IPS-18a (cell line): ENCODE measurements around the gene RNF213.
"Not testable (repeated sequence)": the region's sequence is repeated elsewhere in the genome, so short reads cannot be mapped to it uniquely, and the experiment has no call there.

ENCODE experiments used
- H3K27ac ChIP-seq: one replicate; pipeline ENCODE4 v1.5.1; 2013; ENCODE audit warnings: low read length
- H3K27me3 ChIP-seq: one replicate; pipeline ENCODE4 v1.6.1; 2013; ENCODE audit warnings: mild to moderate bottlenecking, low read length; ENCODE audit not compliant: control insufficient read depth, insufficient read depth
- H3K36me3 ChIP-seq: one replicate; pipeline ENCODE4 v1.6.1; 2013; ENCODE audit warnings: low read depth, low read length; ENCODE audit not compliant: control insufficient read depth
- H3K4me1 ChIP-seq: one replicate; pipeline ENCODE4 v1.6.1; 2013; ENCODE audit warnings: low read depth, low read length; ENCODE audit not compliant: control insufficient read depth
- H3K4me3 ChIP-seq: one replicate; pipeline ENCODE4 v1.5.1; 2013; ENCODE audit warnings: low read length
- H3K9ac ChIP-seq: one replicate; pipeline ENCODE4 v1.6.1; 2013; ENCODE audit warnings: mild to moderate bottlenecking, low read length, moderate library complexity
- H3K9me3 ChIP-seq: one replicate; pipeline ENCODE4 v1.6.1; 2013; ENCODE audit warnings: low read depth, low read length; ENCODE audit not compliant: control insufficient read depth

The RNF213 gene

DNA sequence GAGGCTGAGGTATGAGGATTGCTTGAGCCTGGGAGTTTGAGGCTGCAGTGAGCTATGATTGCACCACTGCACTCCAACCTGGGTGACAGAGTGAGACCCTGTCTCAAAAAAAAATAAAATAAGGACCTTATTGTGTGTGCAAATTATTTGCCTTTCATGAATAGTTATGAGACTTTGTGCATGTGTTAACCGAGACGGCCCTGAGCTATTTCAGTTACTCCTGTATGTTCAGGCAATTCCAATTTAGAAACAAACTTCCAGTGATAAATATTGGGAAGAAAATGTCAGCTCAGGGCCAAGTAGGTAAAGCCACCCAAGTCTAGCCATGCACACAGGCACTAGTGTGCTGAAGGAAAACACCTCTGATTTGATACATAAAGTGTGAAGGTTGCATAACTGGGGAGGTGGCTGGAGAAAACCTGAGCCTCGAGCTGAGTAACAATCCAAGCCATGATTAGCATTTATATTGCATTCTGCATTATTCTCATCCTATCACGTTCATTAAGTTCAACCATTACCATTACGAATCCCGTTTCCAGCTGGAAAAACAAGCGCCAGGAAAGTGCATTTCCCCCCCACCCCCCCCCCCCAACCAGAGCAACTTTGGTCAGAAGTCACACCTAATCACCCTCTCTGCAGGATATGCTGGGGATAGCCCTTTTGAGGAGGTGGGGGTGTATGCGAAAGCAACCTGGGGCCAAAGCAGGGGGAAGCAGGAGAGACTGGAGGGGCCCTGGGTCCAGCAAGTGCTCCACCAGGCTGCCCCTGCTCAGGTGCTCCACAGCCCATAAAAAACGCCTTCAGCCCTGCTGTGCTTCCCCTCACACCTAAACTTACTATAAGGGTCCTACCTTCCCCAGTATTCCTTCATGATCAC is 135.7 kb downstream of the RNF213 start:
- Histone ChIP-seq H3K4me3 (no peak overlapping the region), H3K27me3 (no peaks in the 10 kb centered on the region), H3K27ac (no peak overlapping the region), H3K9me3 (no peaks in the 10 kb centered on the region), H3K9ac (no peak overlapping the region), H3K36me3 (peaks cover 16% of the 10 kb centered on the region), H3K4me1 (peaks cover 8% of the 10 kb centered on the region)

DNA sequence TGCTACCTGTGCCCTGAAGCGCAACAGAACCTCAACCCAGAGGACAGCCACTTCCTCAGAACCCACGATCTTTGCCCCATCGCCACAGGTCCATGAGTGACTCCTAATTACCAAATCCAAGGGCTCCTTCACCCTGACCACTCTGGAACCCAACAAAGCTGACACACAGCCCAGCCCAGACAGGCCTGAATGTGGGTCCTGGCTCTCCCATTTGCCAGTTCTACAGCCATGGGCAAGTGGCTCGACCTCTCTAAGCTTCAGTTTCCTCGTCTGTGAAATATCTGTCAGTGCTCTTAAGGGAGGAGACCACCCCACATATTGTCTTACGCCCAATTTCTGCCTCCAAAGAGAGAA is 136.4 kb downstream of the RNF213 start:
- Histone ChIP-seq H3K9ac (no peak overlapping the region), H3K36me3 (peaks cover 14% of the 10 kb centered on the region), H3K4me3 (no peak overlapping the region), H3K27me3 (no peaks in the 10 kb centered on the region), H3K4me1 (peaks cover 8% of the 10 kb centered on the region), H3K27ac (no peak overlapping the region), H3K9me3 (no peaks in the 10 kb centered on the region)

DNA sequence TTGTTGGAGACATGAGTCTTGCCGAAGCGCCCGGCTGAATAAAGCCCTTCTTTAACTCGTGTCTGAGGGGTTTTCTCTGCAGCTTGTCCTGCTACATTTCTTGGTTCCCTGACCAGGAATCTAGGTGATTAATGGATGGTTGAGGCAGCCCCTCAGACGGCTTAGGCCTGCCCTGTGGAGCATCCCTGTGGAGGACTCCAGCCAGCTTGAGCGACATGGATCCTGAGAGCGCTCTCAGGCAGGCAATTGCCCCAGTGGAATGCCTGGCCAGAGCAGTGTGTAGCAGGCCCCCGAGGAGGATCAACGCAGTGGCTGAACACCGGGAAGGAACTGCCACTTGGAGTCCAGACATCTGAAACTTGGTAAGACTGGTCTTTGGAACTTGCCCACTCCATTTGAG is 137.0 kb downstream of the RNF213 start:
- no peaks in the 10 kb centered on the region for H3K9me3 ChIP-seq
- no peak overlapping the region for H3K9ac ChIP-seq
- no peak overlapping the region for H3K27ac ChIP-seq

DNA sequence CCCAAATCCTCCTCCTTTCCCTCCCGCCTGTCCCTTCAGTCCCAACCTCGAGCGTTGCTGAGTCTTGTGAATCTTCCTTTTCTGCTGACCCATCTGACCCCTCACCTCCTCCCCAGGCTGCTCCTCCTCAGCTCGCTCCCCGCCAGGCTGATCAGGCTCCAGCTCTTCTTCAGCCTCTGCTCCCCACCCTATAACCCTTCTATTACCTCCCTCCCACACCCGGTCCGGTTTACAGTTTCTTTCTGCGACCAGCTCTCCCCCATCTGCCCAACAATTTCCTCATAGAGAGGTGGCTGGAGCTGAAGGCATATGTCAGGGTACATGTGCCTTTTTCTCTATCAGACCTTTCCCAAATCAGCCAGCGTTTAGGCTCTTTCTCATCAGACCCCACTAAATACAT is 140.4 kb downstream of the RNF213 start:
- H3K27ac ChIP-seq, H3K27me3 ChIP-seq, H3K4me3 ChIP-seq, H3K36me3 ChIP-seq, H3K9ac ChIP-seq, H3K9me3 ChIP-seq, H3K4me1 ChIP-seq: not testable (repeated sequence)

More for the DNA sequence above, 137.0 kb downstream of the RNF213 start:
- no peak overlapping the region for H3K4me3 ChIP-seq
- H3K36me3 ChIP-seq: peaks cover 12% of the 10 kb centered on the region
- peaks cover 8% of the 10 kb centered on the region for H3K4me1 ChIP-seq
- no peaks in the 10 kb centered on the region for H3K27me3 ChIP-seq

GRCh38 chr17:80402102-80402501 is 141.4 kb downstream of the RNF213 start:
- not testable (repeated sequence) for H3K4me3 ChIP-seq, H3K9ac ChIP-seq, H3K9me3 ChIP-seq, H3K27me3 ChIP-seq, H3K27ac ChIP-seq, H3K36me3 ChIP-seq, H3K4me1 ChIP-seq

GRCh38 chr17:80402959-80403358 is 142.3 kb downstream of the RNF213 start:
- H3K27ac ChIP-seq: no peak overlapping the region
- H3K36me3 ChIP-seq: no peaks in the 10 kb centered on the region
- no peaks in the 10 kb centered on the region for H3K9me3 ChIP-seq
- no peaks in the 10 kb centered on the region for H3K4me1 ChIP-seq
- no peaks in the 10 kb centered on the region for H3K27me3 ChIP-seq
- no peak overlapping the region for H3K4me3 ChIP-seq
- H3K9ac ChIP-seq: no peak overlapping the region

DNA sequence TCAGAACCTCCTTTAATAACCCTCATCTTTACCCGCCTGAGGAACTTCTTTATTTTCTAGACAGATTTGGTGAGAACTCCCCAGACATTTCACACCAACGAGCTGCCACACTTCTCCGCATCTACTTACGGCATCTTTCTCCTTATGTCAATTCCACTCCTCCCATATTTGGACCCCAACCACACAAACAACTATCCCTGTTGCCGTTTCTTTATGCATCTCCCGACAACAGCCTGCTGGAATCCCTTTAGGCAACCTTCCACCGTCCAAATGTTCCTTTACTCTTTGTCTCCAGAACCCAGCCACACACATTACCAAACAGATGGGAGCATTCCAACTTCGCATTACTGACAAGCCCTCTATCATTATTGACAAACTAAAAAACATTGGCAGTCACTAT is 145.5 kb downstream of the RNF213 start:
- no peaks in the 10 kb centered on the region for H3K4me1 ChIP-seq
- H3K27me3 ChIP-seq: peaks cover 2% of the 10 kb centered on the region
- no peaks in the 10 kb centered on the region for H3K9me3 ChIP-seq

GRCh38 chr17:80407917-80408316 is 147.3 kb downstream of the RNF213 start:
- not testable (repeated sequence) for H3K4me1 ChIP-seq, H3K4me3 ChIP-seq, H3K27ac ChIP-seq, H3K36me3 ChIP-seq, H3K9me3 ChIP-seq, H3K9ac ChIP-seq
- peaks cover 17% of the 10 kb centered on the region for H3K27me3 ChIP-seq

More for the DNA sequence above, 145.5 kb downstream of the RNF213 start:
- H3K36me3 ChIP-seq: no peaks in the 10 kb centered on the region
- H3K9ac ChIP-seq: no peak overlapping the region
- no peak overlapping the region for H3K27ac ChIP-seq
- no peak overlapping the region for H3K4me3 ChIP-seq

DNA sequence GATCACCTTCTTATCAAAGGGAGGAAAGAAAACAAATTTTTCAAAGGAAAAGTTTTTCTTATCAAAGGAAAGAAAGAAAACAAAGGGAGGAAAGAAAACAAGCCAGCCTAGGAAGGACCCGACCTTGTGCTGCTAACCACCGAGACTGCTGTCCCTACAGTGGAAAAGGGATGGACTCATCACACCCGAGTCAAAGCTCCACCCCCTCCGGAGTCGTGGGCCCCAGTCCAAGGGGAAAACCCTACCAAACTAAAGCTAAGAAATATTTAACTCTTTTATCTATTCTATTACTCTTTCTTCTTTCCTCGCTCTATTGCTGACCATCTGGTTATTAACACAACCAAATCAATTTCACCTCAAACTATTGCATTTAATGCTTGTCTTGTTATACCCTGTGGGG is 148.2 kb downstream of the RNF213 start:
- Histone ChIP-seq H3K27ac (no peak overlapping the region), H3K36me3 (no peaks in the 10 kb centered on the region), H3K9me3 (no peaks in the 10 kb centered on the region), H3K9ac (no peak overlapping the region), H3K27me3 (peaks cover 27% of the 10 kb centered on the region), H3K4me3 (no peak overlapping the region), H3K4me1 (no peaks in the 10 kb centered on the region)

- Histone ChIP-seq H3K36me3 (no peaks in the 10 kb centered on the region), H3K4me3 (no peak overlapping the region), H3K4me1 (no peaks in the 10 kb centered on the region), H3K27me3 (peaks cover 34% of the 10 kb centered on the region), H3K9ac (no peak overlapping the region), H3K27ac (no peak overlapping the region), H3K9me3 (no peaks in the 10 kb centered on the region)
Observed at GRCh38 chr17:80409626-80410025, 149.0 kb downstream of the RNF213 start.

- not testable (repeated sequence) for H3K27ac ChIP-seq, H3K9me3 ChIP-seq, H3K4me3 ChIP-seq, H3K9ac ChIP-seq, H3K4me1 ChIP-seq, H3K36me3 ChIP-seq
- peaks cover 35% of the 10 kb centered on the region for H3K27me3 ChIP-seq
Observed at GRCh38 chr17:80410441-80411087, 149.9 kb downstream of the RNF213 start.
